HAP-1 (cell line): ENCODE data around the gene PPIP5K2.
A peak's percentile ranks its signal among the peaks of the same experiment; 100 is the strongest.

Experiments used
- DNase-seq, 2 experiments: peaks; one replicate each; pipeline ENCODE4 v3.0.0-alpha.2; 2016 to 2020; ENCODE audit warnings: low spot score in 2 of 2
- H3K27me3 ChIP-seq: fragments of 250-450 bp; sonication (Bioruptor Pico); 2 replicates; pipeline ENCODE4 v1.5.1; 2020; ENCODE audit warnings: low read depth, mild to moderate bottlenecking, moderate library complexity
- H3K36me3 ChIP-seq: fragments of 250-450 bp; sonication (Bioruptor Pico); replicated peaks from 2 replicates; pipeline ENCODE4 v1.5.1; 2020; ENCODE audit warnings: mild to moderate bottlenecking
- H3K4me1 ChIP-seq: fragments of 250-450 bp; sonication (Bioruptor Pico); 2 replicates; pipeline ENCODE4 v1.5.1; 2020; ENCODE audit warnings: mild to moderate bottlenecking
- H3K4me3 ChIP-seq: fragments of 250-450 bp; sonication (Bioruptor Pico); 2 replicates; pipeline ENCODE4 v1.5.1; 2020; ENCODE audit warnings: mild to moderate bottlenecking, moderate library complexity
- H3K9me3 ChIP-seq: fragments of 250-450 bp; sonication (Bioruptor Pico); 2 replicates; pipeline ENCODE4 v1.5.1; 2020; ENCODE audit warnings: mild to moderate bottlenecking, moderate library complexity
- in situ Hi-C: fragments of 300-500 bp; cut with MboI; formaldehyde crosslinking; loops from 3 replicates; pipeline ENCODE4 v1.14.3; 2020; ENCODE audit warnings: low sequenced_read_pairs, inconsistent platforms, mixed read lengths

Gene PPIP5K2

GRCh38 chr5:103224118-103224893, 104.2 kb downstream of the PPIP5K2 start:
- H3K4me3 ChIP-seq = no peak overlapping the region
- in situ Hi-C loops = no loop called here
- H3K27me3 ChIP-seq = no peaks in the 10 kb centered on the region; the same call in 1 of the 2 replicates
- no peaks in the 10 kb centered on the region for H3K9me3 ChIP-seq
- H3K4me1 ChIP-seq = no peaks in the 10 kb centered on the region
- DNase-seq = peak; percentile 74 to 76
- no peaks in the 10 kb centered on the region for H3K36me3 ChIP-seq

- Histone ChIP-seq H3K4me1 (no peaks in the 10 kb centered on the region), H3K9me3 (no peaks in the 10 kb centered on the region), H3K27me3 (no peaks in the 10 kb centered on the region; the same call in 1 of the 2 replicates), H3K4me3 (no peak overlapping the region), H3K36me3 (no peaks in the 10 kb centered on the region)
- no peak for DNase-seq
- in situ Hi-C loops = no loop called here
Observed at GRCh38 chr5:103224894-103225246, 104.8 kb downstream of the PPIP5K2 start.

- in situ Hi-C loops = no loop called here
- Histone ChIP-seq H3K9me3 (no peaks in the 10 kb centered on the region), H3K4me3 (no peak overlapping the region), H3K27me3 (no peaks in the 10 kb centered on the region), H3K4me1 (no peaks in the 10 kb centered on the region), H3K36me3 (no peaks in the 10 kb centered on the region)
- no peak for DNase-seq
Observed at GRCh38 chr5:103228061-103228460, 108.0 kb downstream of the PPIP5K2 start.

- H3K36me3 ChIP-seq = no peaks in the 10 kb centered on the region
- DNase-seq = no peak
- H3K9me3 ChIP-seq = no peaks in the 10 kb centered on the region
- in situ Hi-C loops = no loop called here
- H3K27me3 ChIP-seq = no peaks in the 10 kb centered on the region
- H3K4me3 ChIP-seq = no peak overlapping the region
- no peaks in the 10 kb centered on the region for H3K4me1 ChIP-seq
Observed at GRCh38 chr5:103228588-103228987, 108.5 kb downstream of the PPIP5K2 start.

GRCh38 chr5:103232393-103232999, 112.4 kb downstream of the PPIP5K2 start:
- no peaks in the 10 kb centered on the region for H3K36me3 ChIP-seq
- in situ Hi-C loops = loop anchor here (10.0 kb wide), 1 partner anchor 242 kb away; no protein-coding TSS in a partner anchor
- DNase-seq = peak; percentile 41 to 54
- H3K27me3 ChIP-seq = no peaks in the 10 kb centered on the region
- H3K4me3 ChIP-seq = no peak overlapping the region
- no peaks in the 10 kb centered on the region for H3K4me1 ChIP-seq
- no peaks in the 10 kb centered on the region for H3K9me3 ChIP-seq

GRCh38 chr5:103234239-103234975, 114.3 kb downstream of the PPIP5K2 start:
- H3K27me3 ChIP-seq = no peaks in the 10 kb centered on the region
- no peaks in the 10 kb centered on the region for H3K36me3 ChIP-seq
- in situ Hi-C loops = loop anchor here (10.0 kb wide), 1 partner anchor 240 kb away; no protein-coding TSS in a partner anchor
- no peak for DNase-seq
- H3K4me1 ChIP-seq = no peaks in the 10 kb centered on the region
- no peaks in the 10 kb centered on the region for H3K9me3 ChIP-seq
- H3K4me3 ChIP-seq = no peak overlapping the region

GRCh38 chr5:103235891-103236290, 115.8 kb downstream of the PPIP5K2 start:
- DNase-seq = no peak
- no peaks in the 10 kb centered on the region for H3K9me3 ChIP-seq
- H3K36me3 ChIP-seq = no peaks in the 10 kb centered on the region
- in situ Hi-C loops = loop anchor here (10.0 kb wide), 1 partner anchor 239 kb away; no protein-coding TSS in a partner anchor
- H3K27me3 ChIP-seq = no peaks in the 10 kb centered on the region
- H3K4me3 ChIP-seq = no peak overlapping the region
- no peaks in the 10 kb centered on the region for H3K4me1 ChIP-seq

GRCh38 chr5:103237778-103238177, 117.7 kb downstream of the PPIP5K2 start:
- H3K4me1 ChIP-seq = no peaks in the 10 kb centered on the region
- no peak for DNase-seq
- no peak overlapping the region for H3K4me3 ChIP-seq
- no peaks in the 10 kb centered on the region for H3K27me3 ChIP-seq
- no peaks in the 10 kb centered on the region for H3K36me3 ChIP-seq
- in situ Hi-C loops = loop anchor here (10.0 kb wide), 1 partner anchor 237 kb away; no protein-coding TSS in a partner anchor
- no peaks in the 10 kb centered on the region for H3K9me3 ChIP-seq

GRCh38 chr5:103243665-103244064, 123.6 kb downstream of the PPIP5K2 start:
- H3K27me3 ChIP-seq = peaks cover 3% of the 10 kb centered on the region; the same call in 1 of the 2 replicates
- no peaks in the 10 kb centered on the region for H3K9me3 ChIP-seq
- no peak overlapping the region for H3K4me3 ChIP-seq
- in situ Hi-C loops = no loop called here
- H3K4me1 ChIP-seq = no peaks in the 10 kb centered on the region
- no peaks in the 10 kb centered on the region for H3K36me3 ChIP-seq
- DNase-seq = no peak

GRCh38 chr5:103244398-103244797, 124.3 kb downstream of the PPIP5K2 start:
- Histone ChIP-seq H3K27me3 (peaks cover 3% of the 10 kb centered on the region; the same call in 1 of the 2 replicates), H3K9me3 (no peaks in the 10 kb centered on the region), H3K4me3 (no peak overlapping the region), H3K4me1 (no peaks in the 10 kb centered on the region), H3K36me3 (no peaks in the 10 kb centered on the region)
- in situ Hi-C loops = no loop called here
- no peak for DNase-seq

- no peaks in the 10 kb centered on the region for H3K4me1 ChIP-seq
- H3K27me3 ChIP-seq = peaks cover 3% of the 10 kb centered on the region; the same call in 1 of the 2 replicates
- in situ Hi-C loops = no loop called here
- no peak overlapping the region for H3K4me3 ChIP-seq
- no peaks in the 10 kb centered on the region for H3K36me3 ChIP-seq
- H3K9me3 ChIP-seq = no peaks in the 10 kb centered on the region
- no peak for DNase-seq
Observed at GRCh38 chr5:103245761-103246160, 125.7 kb downstream of the PPIP5K2 start.

GRCh38 chr5:103247118-103247517, 127.0 kb downstream of the PPIP5K2 start:
- DNase-seq = no peak
- Histone ChIP-seq H3K4me3 (no peak overlapping the region), H3K36me3 (no peaks in the 10 kb centered on the region), H3K4me1 (no peaks in the 10 kb centered on the region), H3K27me3 (peaks cover 3% of the 10 kb centered on the region; the same call in 1 of the 2 replicates), H3K9me3 (no peaks in the 10 kb centered on the region)
- in situ Hi-C loops = no loop called here

- Histone ChIP-seq H3K9me3 (no peaks in the 10 kb centered on the region), H3K4me3 (no peak overlapping the region), H3K27me3 (peaks cover 3% of the 10 kb centered on the region; the same call in 1 of the 2 replicates), H3K36me3 (no peaks in the 10 kb centered on the region), H3K4me1 (no peaks in the 10 kb centered on the region)
- in situ Hi-C loops = no loop called here
- DNase-seq = no peak
Observed at GRCh38 chr5:103249068-103249467, 129.0 kb downstream of the PPIP5K2 start.

- in situ Hi-C loops = no loop called here
- Histone ChIP-seq H3K36me3 (no peaks in the 10 kb centered on the region), H3K4me3 (no peak overlapping the region), H3K9me3 (no peaks in the 10 kb centered on the region), H3K27me3 (no peaks in the 10 kb centered on the region; the same call in 1 of the 2 replicates), H3K4me1 (no peaks in the 10 kb centered on the region)
- DNase-seq = no peak
Observed at GRCh38 chr5:103254921-103255320, 134.8 kb downstream of the PPIP5K2 start.
